A673 (cell line): ENCODE measurements around the gene CTTNBP2NL. TPM values are rescaled to one million over a fixed set of nuclear protein-coding genes. Genes with fewer than 3 reads are reported as not detected.

Source experiments
- BruUV-seq: library from RNA; stranded (reverse); fragments of 400-500 nt; replicated peaks from 2 replicates; lab custom pipeline; 2021; lab: Mats Ljungman, UMichigan
- CTCF ChIA-PET: fragments of 300-600 bp; sonication (Branson Sonifier 250); formaldehyde crosslinking; loops from one replicate; lab custom pipeline; 2022; ENCODE audit warnings: antibody characterized with exemption; lab: Charles Lee
- POLR2A ChIA-PET: fragments of 300-600 bp; sonication (Branson Sonifier 250); formaldehyde crosslinking; loops from one replicate; lab custom pipeline; 2022; ENCODE audit warnings: antibody characterized with exemption; ENCODE audit not compliant: low non-redundant PET; lab: Charles Lee
- DNase-seq: peaks from one replicate; pipeline ENCODE4 v3.0.0-alpha.2; 2015; ENCODE audit warnings: low spot score
- H3K27ac ChIP-seq: fragments of 200-600 bp; sonication (generic); 2 replicates; pipeline ENCODE4 v1.5.1; 2016; ENCODE audit warnings: mixed run types, low read depth, mild to moderate bottlenecking, mixed read lengths, antibody characterized with exemption, low read length; ENCODE audit not compliant: poor library complexity, severe bottlenecking
- H3K27me3 ChIP-seq: fragments of 200-600 bp; sonication (generic); replicated peaks from 2 replicates; pipeline ENCODE4 v1.6.1; 2017; ENCODE audit warnings: mixed run types, low read depth, mild to moderate bottlenecking, mixed read lengths, antibody characterized with exemption, low read length; ENCODE audit not compliant: insufficient read depth, poor library complexity
- H3K36me3 ChIP-seq: fragments of 200-600 bp; sonication (generic); 2 replicates; pipeline ENCODE4 v1.6.1; 2016; ENCODE audit warnings: mixed run types, mild to moderate bottlenecking, mixed read lengths, antibody characterized with exemption, low read length; ENCODE audit not compliant: insufficient read depth, poor library complexity, severe bottlenecking
- H3K4me1 ChIP-seq: fragments of 200-600 bp; sonication (generic); 2 replicates; pipeline ENCODE4 v1.6.1; 2017; ENCODE audit warnings: mixed run types, mild to moderate bottlenecking, mixed read lengths, antibody characterized with exemption, low read length; ENCODE audit not compliant: insufficient read depth, poor library complexity, severe bottlenecking
- H3K4me3 ChIP-seq: fragments of 200-600 bp; sonication (generic); 2 replicates; pipeline ENCODE4 v1.5.1; 2016; ENCODE audit warnings: low read depth, mixed run types, mild to moderate bottlenecking, mixed read lengths, low read length; ENCODE audit not compliant: poor library complexity, severe bottlenecking
- H3K9me3 ChIP-seq: fragments of 200-600 bp; sonication (generic); 2 replicates; pipeline ENCODE4 v1.6.1; 2016; ENCODE audit warnings: mixed run types, low read depth, mild to moderate bottlenecking, mixed read lengths, antibody characterized with exemption, low read length; ENCODE audit not compliant: poor library complexity, severe bottlenecking
- CTCF ChIP-seq: fragments of 300-800, 200-600 bp; sonication (generic); conservative IDR thresholded peaks from 2 replicates; pipeline ENCODE4 v1.5.1; 2017; ENCODE audit warnings: low read depth, mild to moderate bottlenecking, antibody characterized with exemption, low read length, moderate library complexity, mixed read lengths
- EZH2 ChIP-seq: fragments of 200-600 bp; sonication (generic); IDR thresholded peaks from 2 replicates; pipeline ENCODE4 v1.6.1; 2017; ENCODE audit warnings: borderline replicate concordance, low read depth, mild to moderate bottlenecking, mixed read lengths, antibody characterized with exemption, low read length; ENCODE audit not compliant: poor library complexity, severe bottlenecking
- intact Hi-C: fragments of 100-400 bp; cut with micrococcal nuclease; formaldehyde crosslinking; loops from one replicate; pipeline ENCODE4 v1.10.0; 2022; ENCODE audit not compliant: unreplicated experiment
- total RNA-seq: library from RNA; stranded (reverse); gene quantifications from 2 replicates; pipeline ENCODE4 v1.2.3, GENCODE V29; 2021

The CTTNBP2NL gene
- total RNA-seq, 1 experiment from 2014 or later = 32.7 TPM

- intact Hi-C loops = no loop called here
- Histone ChIP-seq H3K27ac (no peak overlapping the region), H3K4me1 (no peaks in the 10 kb centered on the region), H3K27me3 (no peaks in the 10 kb centered on the region), H3K9me3 (no peaks in the 10 kb centered on the region), H3K36me3 (peaks cover 6% of the 10 kb centered on the region), H3K4me3 (no peak overlapping the region)
- ChIA-PET CTCF (interaction anchor here (0.6 kb wide), 1 partner anchor 8 kb away, joined by 4 read pairs; no protein-coding TSS in a partner anchor), POLR2A (interaction anchor here (0.7 kb wide), 1 partner anchor 171 kb away, joined by 3 read pairs; no protein-coding TSS in a partner anchor)
- DNase-seq = no peak
- TF ChIP-seq EZH2 (no peak), CTCF (no peak)
- no TSS peak for BruUV-seq
Observed at GRCh38 chr1:112429749-112430148, 33.7 kb downstream of the CTTNBP2NL start.

- H3K36me3 ChIP-seq = peaks cover 4% of the 10 kb centered on the region
Observed at GRCh38 chr1:112431038-112431437, 35.0 kb downstream of the CTTNBP2NL start.

GRCh38 chr1:112435448-112435847, 39.4 kb downstream of the CTTNBP2NL start:
- Histone ChIP-seq H3K27ac (no peak overlapping the region), H3K9me3 (no peaks in the 10 kb centered on the region), H3K36me3 (peaks cover 3% of the 10 kb centered on the region), H3K4me1 (no peaks in the 10 kb centered on the region), H3K27me3 (no peaks in the 10 kb centered on the region), H3K4me3 (no peak overlapping the region)
- DNase-seq = no peak
- TF ChIP-seq EZH2 (no peak), CTCF (no peak)
- no TSS peak for BruUV-seq
- ChIA-PET CTCF (no interaction called here), POLR2A (no interaction called here)
- intact Hi-C loops = no loop called here

More at GRCh38 chr1:112431038-112431437, 35.0 kb downstream of the CTTNBP2NL start:
- H3K27ac ChIP-seq = no peak overlapping the region
- no peak for DNase-seq
- BruUV-seq = no TSS peak
- no peak for TF ChIP-seq CTCF
- no peak for TF ChIP-seq EZH2
- ChIA-PET POLR2A (no interaction called here), CTCF (no interaction called here)
- H3K27me3 ChIP-seq = no peaks in the 10 kb centered on the region
- no peak overlapping the region for H3K4me3 ChIP-seq
- H3K9me3 ChIP-seq = no peaks in the 10 kb centered on the region
- H3K4me1 ChIP-seq = no peaks in the 10 kb centered on the region
- intact Hi-C loops = no loop called here
